Amniotic stem cell (primary cell): ENCODE measurements around the gene HOXA5.

Experiments used
- DNase-seq: peaks from one replicate; lab custom pipeline; 2025; lab: John Stamatoyannopoulos, UW

The HOXA5 gene

GRCh38 chr7:27106901-27107240 lies 36.6 kb downstream of the HOXA5 start:
- no peak for DNase-seq

- no peak for DNase-seq
These were observed 37.1 kb downstream of the HOXA5 start for GRCh38 chr7:27106181-27106900.

GRCh38 chr7:27105301-27106031 lies 38.0 kb downstream of the HOXA5 start:
- DNase-seq, result no peak

- no peak for DNase-seq
These were observed 39.0 kb downstream of the HOXA5 start for GRCh38 chr7:27104341-27105058.

GRCh38 chr7:27103489-27104226 lies 39.8 kb downstream of the HOXA5 start:
- DNase-seq, result no peak

GRCh38 chr7:27102581-27103442 lies 40.7 kb downstream of the HOXA5 start, which contains the start of gene HOXA2:
Gene HOXA2, minus strand, starts transcription at chr7:27102683. Its CDS starts 183 bp downstream, at chr7:27102500.
- no peak for DNase-seq

GRCh38 chr7:27101957-27102580 lies 41.4 kb downstream of the HOXA5 start:
- DNase-seq, result no peak

GRCh38 chr7:27101171-27101956 lies 42.1 kb downstream of the HOXA5 start:
- no peak for DNase-seq

- DNase-seq, result no peak
These were observed 42.7 kb downstream of the HOXA5 start for GRCh38 chr7:27100694-27101170.

- DNase-seq, result no peak
These were observed 43.8 kb downstream of the HOXA5 start for GRCh38 chr7:27099453-27100370.

GRCh38 chr7:27098578-27099451 lies 44.7 kb downstream of the HOXA5 start:
- no peak for DNase-seq

GRCh38 chr7:27097686-27098577 lies 45.5 kb downstream of the HOXA5 start:
- no peak for DNase-seq

- no peak for DNase-seq
These were observed 46.5 kb downstream of the HOXA5 start for GRCh38 chr7:27096768-27097514.

GRCh38 chr7:27095897-27096767 lies 47.3 kb downstream of the HOXA5 start, which contains the start of gene HOXA1:
Gene HOXA1, minus strand, starts transcription at chr7:27096000. Its CDS starts 88 bp downstream, at chr7:27095912.
- no peak for DNase-seq
